DOHH2 (cell line): ENCODE data around the gene OBP2B.
"Not testable (repeated sequence)": the region's sequence is repeated elsewhere in the genome, so short reads cannot be mapped to it uniquely, and the experiment has no call there.

Experiments used
- CTCF ChIP-seq: fragments of 200-600 bp; sonication (generic); IDR thresholded peaks from one replicate; pipeline ENCODE4 v1.5.1; 2014; ENCODE audit warnings: antibody characterized with exemption, mild to moderate bottlenecking, low read depth, low read length; ENCODE audit not compliant: poor library complexity, severe bottlenecking
- EZH2phosphoT487 ChIP-seq: fragments of 200-600 bp; sonication (generic); IDR thresholded peaks from 2 replicates; pipeline ENCODE4 v1.6.1; 2017; ENCODE audit warnings: borderline replicate concordance, mild to moderate bottlenecking, antibody characterized with exemption, low read length, moderate library complexity, mixed read lengths

- TF ChIP-seq CTCF, EZH2phosphoT487: not testable (repeated sequence)
Measured at GRCh38 chr9:133236291-133237034, 27.4 kb upstream of the OBP2B start.
